DND-41 (cell line): ENCODE results near the gene TXNDC2.

Source experiments
- EZH2 ChIP-seq: IDR thresholded peaks from 3 replicates; pipeline ENCODE4 v1.6.1; 2012; ENCODE audit warnings: borderline replicate concordance, low read depth, mild to moderate bottlenecking, moderate library complexity, low read length, inconsistent platforms; ENCODE audit not compliant: severe bottlenecking
- TF ChIP-seq, protein P1 (sequence below): IDR thresholded peaks from 2 replicates; pipeline ENCODE4 v1.5.1; 2012; ENCODE audit warnings: borderline replicate concordance, low read length, moderate library complexity, mild to moderate bottlenecking; ENCODE audit not compliant: poor library complexity, severe bottlenecking; ENCODE audit errors: extremely low read depth

- TF ChIP-seq, protein P1, sequence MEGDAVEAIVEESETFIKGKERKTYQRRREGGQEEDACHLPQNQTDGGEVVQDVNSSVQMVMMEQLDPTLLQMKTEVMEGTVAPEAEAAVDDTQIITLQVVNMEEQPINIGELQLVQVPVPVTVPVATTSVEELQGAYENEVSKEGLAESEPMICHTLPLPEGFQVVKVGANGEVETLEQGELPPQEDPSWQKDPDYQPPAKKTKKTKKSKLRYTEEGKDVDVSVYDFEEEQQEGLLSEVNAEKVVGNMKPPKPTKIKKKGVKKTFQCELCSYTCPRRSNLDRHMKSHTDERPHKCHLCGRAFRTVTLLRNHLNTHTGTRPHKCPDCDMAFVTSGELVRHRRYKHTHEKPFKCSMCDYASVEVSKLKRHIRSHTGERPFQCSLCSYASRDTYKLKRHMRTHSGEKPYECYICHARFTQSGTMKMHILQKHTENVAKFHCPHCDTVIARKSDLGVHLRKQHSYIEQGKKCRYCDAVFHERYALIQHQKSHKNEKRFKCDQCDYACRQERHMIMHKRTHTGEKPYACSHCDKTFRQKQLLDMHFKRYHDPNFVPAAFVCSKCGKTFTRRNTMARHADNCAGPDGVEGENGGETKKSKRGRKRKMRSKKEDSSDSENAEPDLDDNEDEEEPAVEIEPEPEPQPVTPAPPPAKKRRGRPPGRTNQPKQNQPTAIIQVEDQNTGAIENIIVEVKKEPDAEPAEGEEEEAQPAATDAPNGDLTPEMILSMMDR = no peak
- no peak for TF ChIP-seq EZH2
Observed at GRCh38 chr18:9890196-9890595, 4.4 kb downstream of the TXNDC2 start.
